HepG2 (cell line): ENCODE data around the gene ZCCHC17. TPM values are rescaled to one million over a fixed set of nuclear protein-coding genes. Genes with fewer than 3 reads are reported as not detected.

Experiments
- FOXA3 ChIP-seq: IDR thresholded peaks from 2 replicates; pipeline ENCODE4 v1.6.1; 2016; ENCODE audit warnings: missing genetic modification reagents, missing compliant biosample characterization
- FOXJ3 ChIP-seq: sonication (generic); formaldehyde crosslinking; IDR thresholded peaks from 2 replicates; pipeline ENCODE4 v1.4.0; 2020; ENCODE audit warnings: missing genetic modification reagents, mild to moderate bottlenecking, borderline replicate concordance
- MED13 ChIP-seq: sonication (generic); formaldehyde crosslinking; IDR thresholded peaks from 2 replicates; pipeline ENCODE4 v1.5.0; 2020; ENCODE audit warnings: missing genetic modification reagents
- MTA3 ChIP-seq: sonication (generic); formaldehyde crosslinking; IDR thresholded peaks from 2 replicates; pipeline ENCODE4 v1.4.0; 2020; ENCODE audit warnings: missing genetic modification reagents
- NBN ChIP-seq: fragments of 450-650 bp; conservative IDR thresholded peaks from 2 replicates; pipeline ENCODE4 v1.6.1; 2017
- SPEN ChIP-seq: sonication (generic); formaldehyde crosslinking; IDR thresholded peaks from 2 replicates; pipeline ENCODE4 v1.5.1; 2020; ENCODE audit warnings: low read depth, mild to moderate bottlenecking, missing genetic modification reagents
- THYN1 ChIP-seq: sonication (generic); formaldehyde crosslinking; IDR thresholded peaks from 2 replicates; pipeline ENCODE4 v1.8.1; 2023; ENCODE audit warnings: low read depth, mild to moderate bottlenecking, moderate library complexity, missing genetic modification reagents, borderline replicate concordance
- ZBTB1 ChIP-seq: sonication (generic); formaldehyde crosslinking; IDR thresholded peaks from 2 replicates; pipeline ENCODE4 v1.4.0; 2020; ENCODE audit warnings: missing genetic modification reagents, borderline replicate concordance
- ZC3H4 ChIP-seq: sonication (generic); formaldehyde crosslinking; IDR thresholded peaks from 2 replicates; pipeline ENCODE4 v1.4.0; 2020; ENCODE audit warnings: missing genetic modification reagents, borderline replicate concordance
- ZFYVE20 ChIP-seq: sonication (generic); formaldehyde crosslinking; IDR thresholded peaks from 2 replicates; pipeline ENCODE4 v1.8.0; 2023; ENCODE audit warnings: low read depth, mild to moderate bottlenecking, moderate library complexity, missing genetic modification reagents, borderline replicate concordance
- ZKSCAN5 ChIP-seq: sonication (generic); formaldehyde crosslinking; IDR thresholded peaks from 2 replicates; pipeline ENCODE4 v1.5.1; 2020; ENCODE audit warnings: mild to moderate bottlenecking, missing genetic modification reagents
- ZNF570 ChIP-seq: sonication (generic); formaldehyde crosslinking; IDR thresholded peaks from 2 replicates; pipeline ENCODE4 v1.4.0; 2020; ENCODE audit warnings: mild to moderate bottlenecking, missing genetic modification reagents, borderline replicate concordance
- ZNF670 ChIP-seq: sonication (generic); formaldehyde crosslinking; IDR thresholded peaks from 2 replicates; pipeline ENCODE4 v1.8.0; 2022; ENCODE audit warnings: mild to moderate bottlenecking, missing genetic modification reagents, borderline replicate concordance
- ZNF788 ChIP-seq: sonication (generic); formaldehyde crosslinking; IDR thresholded peaks from 2 replicates; pipeline ENCODE4 v1.5.0; 2020; ENCODE audit warnings: mild to moderate bottlenecking, missing genetic modification reagents, borderline replicate concordance
- polyA plus RNA-seq, 8 experiments: library from polyadenylated mRNA; depleted of rRNA in 3 of 8; stranded (reverse) in 7 of 8; unstranded in 1 of 8; fragments of >200 nt; fragmentation: Illumina TruSeq in 4 of 8; extraction: Trizol in 4 of 8; gene quantifications; 2 replicates each; pipeline versions ENCODE4 v1.2.1 to v1.2.3, GENCODE V29; 2011 to 2016; ENCODE audit warnings: low read depth in 4 of 8, missing spikeins in 1 of 8, mixed read lengths in 1 of 8; ENCODE audit not compliant: insufficient read depth in 1 of 8
- total RNA-seq, 5 experiments: library from RNA; depleted of rRNA; stranded (reverse); fragments of >200 nt; fragmentation: Illumina TruSeq; extraction: Trizol; gene quantifications; 2 replicates each; pipeline ENCODE4 v1.2.3, GENCODE V29; 2016; ENCODE audit warnings: low read depth in 1 of 5
- TF ChIP-seq, protein P1 (sequence below): sonication (generic); formaldehyde crosslinking; conservative IDR thresholded peaks from 2 replicates; pipeline ENCODE4 v1.4.0; 2020; ENCODE audit warnings: mild to moderate bottlenecking, missing genetic modification reagents, moderate library complexity
- TF ChIP-seq, protein P2 (sequence below), 2 experiments: fragments of 450-650 bp in 1 of 2; sonication (generic) in 1 of 2; formaldehyde crosslinking; IDR thresholded peaks; 2 replicates each; pipeline versions ENCODE4 v1.5.0 to v1.8.0; 2020 to 2022; ENCODE audit warnings: mild to moderate bottlenecking in 1 of 2, missing genetic modification reagents in 1 of 2
- TF ChIP-seq, protein P3 (sequence below): sonication (generic); formaldehyde crosslinking; IDR thresholded peaks from 2 replicates; pipeline ENCODE4 v1.8.0; 2022; ENCODE audit warnings: mild to moderate bottlenecking, missing genetic modification reagents, moderate library complexity
- TF ChIP-seq, protein P4 (sequence below): sonication (generic); formaldehyde crosslinking; IDR thresholded peaks from 2 replicates; pipeline ENCODE4 v1.4.0; 2020; ENCODE audit warnings: missing genetic modification reagents; ENCODE audit errors: not compliant biosample characterization
- TF ChIP-seq, protein P5 (sequence below): sonication (generic); formaldehyde crosslinking; IDR thresholded peaks from 2 replicates; pipeline ENCODE4 v1.8.0; 2022; ENCODE audit warnings: mild to moderate bottlenecking, missing genetic modification reagents, moderate library complexity
- TF ChIP-seq, protein P6 (sequence below): sonication (generic); formaldehyde crosslinking; IDR thresholded peaks from 2 replicates; pipeline ENCODE4 v1.5.0; 2020; ENCODE audit warnings: mild to moderate bottlenecking, missing genetic modification reagents

Gene ZCCHC17
- total and polyA plus RNA-seq, 2 of the 13 experiments (the other 11 are each of a cell fraction or from before 2014, with no cell fraction given) = 20.5 to 53.0 TPM

DNA sequence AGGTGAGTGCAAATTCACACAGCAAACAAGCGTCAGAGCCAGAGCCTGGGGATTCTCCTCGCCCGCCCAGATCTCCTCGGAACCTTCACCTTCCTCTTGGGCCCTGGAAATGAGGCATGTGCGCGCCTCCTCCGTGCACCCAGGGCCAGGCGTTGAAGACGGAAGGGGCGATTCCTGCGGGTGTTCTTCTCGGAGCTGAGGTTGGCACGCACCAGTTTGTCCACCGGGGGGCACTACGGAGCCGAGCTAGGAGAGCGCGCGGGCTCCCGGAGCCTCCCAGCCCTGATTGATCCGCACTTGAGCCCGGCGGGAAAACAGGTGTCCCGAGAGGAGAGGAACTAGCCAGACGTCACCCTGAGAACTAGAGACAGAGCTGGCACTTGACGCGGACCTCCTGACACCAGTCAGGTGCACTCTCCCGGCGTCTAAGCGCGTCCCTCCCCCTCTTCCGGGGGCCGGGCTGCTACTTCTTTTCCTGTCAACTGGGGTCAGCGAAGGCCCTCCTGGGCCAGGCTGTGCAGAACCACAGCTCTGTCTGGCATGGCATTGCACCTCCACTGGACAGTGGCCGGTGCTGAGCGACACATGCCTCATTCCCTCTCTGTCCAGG, 97.9 kb downstream of the ZCCHC17 start (continued):
- TF ChIP-seq THYN1 (CRISPR knock-in tag) = no peak
- TF ChIP-seq, protein P1, sequence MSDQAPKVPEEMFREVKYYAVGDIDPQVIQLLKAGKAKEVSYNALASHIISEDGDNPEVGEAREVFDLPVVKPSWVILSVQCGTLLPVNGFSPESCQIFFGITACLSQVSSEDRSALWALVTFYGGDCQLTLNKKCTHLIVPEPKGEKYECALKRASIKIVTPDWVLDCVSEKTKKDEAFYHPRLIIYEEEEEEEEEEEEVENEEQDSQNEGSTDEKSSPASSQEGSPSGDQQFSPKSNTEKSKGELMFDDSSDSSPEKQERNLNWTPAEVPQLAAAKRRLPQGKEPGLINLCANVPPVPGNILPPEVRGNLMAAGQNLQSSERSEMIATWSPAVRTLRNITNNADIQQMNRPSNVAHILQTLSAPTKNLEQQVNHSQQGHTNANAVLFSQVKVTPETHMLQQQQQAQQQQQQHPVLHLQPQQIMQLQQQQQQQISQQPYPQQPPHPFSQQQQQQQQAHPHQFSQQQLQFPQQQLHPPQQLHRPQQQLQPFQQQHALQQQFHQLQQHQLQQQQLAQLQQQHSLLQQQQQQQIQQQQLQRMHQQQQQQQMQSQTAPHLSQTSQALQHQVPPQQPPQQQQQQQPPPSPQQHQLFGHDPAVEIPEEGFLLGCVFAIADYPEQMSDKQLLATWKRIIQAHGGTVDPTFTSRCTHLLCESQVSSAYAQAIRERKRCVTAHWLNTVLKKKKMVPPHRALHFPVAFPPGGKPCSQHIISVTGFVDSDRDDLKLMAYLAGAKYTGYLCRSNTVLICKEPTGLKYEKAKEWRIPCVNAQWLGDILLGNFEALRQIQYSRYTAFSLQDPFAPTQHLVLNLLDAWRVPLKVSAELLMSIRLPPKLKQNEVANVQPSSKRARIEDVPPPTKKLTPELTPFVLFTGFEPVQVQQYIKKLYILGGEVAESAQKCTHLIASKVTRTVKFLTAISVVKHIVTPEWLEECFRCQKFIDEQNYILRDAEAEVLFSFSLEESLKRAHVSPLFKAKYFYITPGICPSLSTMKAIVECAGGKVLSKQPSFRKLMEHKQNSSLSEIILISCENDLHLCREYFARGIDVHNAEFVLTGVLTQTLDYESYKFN = no peak
- TF ChIP-seq MED13 = no peak
- TF ChIP-seq ZNF570 (CRISPR knock-in tag) = no peak
- TF ChIP-seq, protein P2, sequence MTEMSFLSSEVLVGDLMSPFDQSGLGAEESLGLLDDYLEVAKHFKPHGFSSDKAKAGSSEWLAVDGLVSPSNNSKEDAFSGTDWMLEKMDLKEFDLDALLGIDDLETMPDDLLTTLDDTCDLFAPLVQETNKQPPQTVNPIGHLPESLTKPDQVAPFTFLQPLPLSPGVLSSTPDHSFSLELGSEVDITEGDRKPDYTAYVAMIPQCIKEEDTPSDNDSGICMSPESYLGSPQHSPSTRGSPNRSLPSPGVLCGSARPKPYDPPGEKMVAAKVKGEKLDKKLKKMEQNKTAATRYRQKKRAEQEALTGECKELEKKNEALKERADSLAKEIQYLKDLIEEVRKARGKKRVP (CRISPR knock-in tag; IDR thresholded peaks at IDR 0.05) = no peak
- TF ChIP-seq, protein P3, sequence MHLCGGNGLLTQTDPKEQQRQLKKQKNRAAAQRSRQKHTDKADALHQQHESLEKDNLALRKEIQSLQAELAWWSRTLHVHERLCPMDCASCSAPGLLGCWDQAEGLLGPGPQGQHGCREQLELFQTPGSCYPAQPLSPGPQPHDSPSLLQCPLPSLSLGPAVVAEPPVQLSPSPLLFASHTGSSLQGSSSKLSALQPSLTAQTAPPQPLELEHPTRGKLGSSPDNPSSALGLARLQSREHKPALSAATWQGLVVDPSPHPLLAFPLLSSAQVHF (CRISPR knock-in tag) = no peak
- TF ChIP-seq FOXA3 (CRISPR knock-in tag) = no peak
- TF ChIP-seq ZFYVE20 (CRISPR knock-in tag) = no peak
- no peak for TF ChIP-seq ZNF788 (CRISPR knock-in tag)
- no peak for TF ChIP-seq ZNF670 (CRISPR knock-in tag)
- TF ChIP-seq, protein P4, sequence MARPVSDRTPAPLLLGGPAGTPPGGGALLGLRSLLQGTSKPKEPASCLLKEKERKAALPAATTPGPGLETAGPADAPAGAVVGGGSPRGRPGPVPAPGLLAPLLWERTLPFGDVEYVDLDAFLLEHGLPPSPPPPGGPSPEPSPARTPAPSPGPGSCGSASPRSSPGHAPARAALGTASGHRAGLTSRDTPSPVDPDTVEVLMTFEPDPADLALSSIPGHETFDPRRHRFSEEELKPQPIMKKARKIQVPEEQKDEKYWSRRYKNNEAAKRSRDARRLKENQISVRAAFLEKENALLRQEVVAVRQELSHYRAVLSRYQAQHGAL (CRISPR knock-in tag) = no peak
- no peak for TF ChIP-seq ZC3H4 (CRISPR knock-in tag)
- no peak for TF ChIP-seq ZBTB1 (CRISPR knock-in tag)
- TF ChIP-seq, protein P5, sequence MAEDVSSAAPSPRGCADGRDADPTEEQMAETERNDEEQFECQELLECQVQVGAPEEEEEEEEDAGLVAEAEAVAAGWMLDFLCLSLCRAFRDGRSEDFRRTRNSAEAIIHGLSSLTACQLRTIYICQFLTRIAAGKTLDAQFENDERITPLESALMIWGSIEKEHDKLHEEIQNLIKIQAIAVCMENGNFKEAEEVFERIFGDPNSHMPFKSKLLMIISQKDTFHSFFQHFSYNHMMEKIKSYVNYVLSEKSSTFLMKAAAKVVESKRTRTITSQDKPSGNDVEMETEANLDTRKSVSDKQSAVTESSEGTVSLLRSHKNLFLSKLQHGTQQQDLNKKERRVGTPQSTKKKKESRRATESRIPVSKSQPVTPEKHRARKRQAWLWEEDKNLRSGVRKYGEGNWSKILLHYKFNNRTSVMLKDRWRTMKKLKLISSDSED (CRISPR knock-in tag) = no peak
- TF ChIP-seq SPEN = peak; percentile 38; the same call in 1 of the 2 replicates
- no peak for TF ChIP-seq NBN
- TF ChIP-seq, protein P6, sequence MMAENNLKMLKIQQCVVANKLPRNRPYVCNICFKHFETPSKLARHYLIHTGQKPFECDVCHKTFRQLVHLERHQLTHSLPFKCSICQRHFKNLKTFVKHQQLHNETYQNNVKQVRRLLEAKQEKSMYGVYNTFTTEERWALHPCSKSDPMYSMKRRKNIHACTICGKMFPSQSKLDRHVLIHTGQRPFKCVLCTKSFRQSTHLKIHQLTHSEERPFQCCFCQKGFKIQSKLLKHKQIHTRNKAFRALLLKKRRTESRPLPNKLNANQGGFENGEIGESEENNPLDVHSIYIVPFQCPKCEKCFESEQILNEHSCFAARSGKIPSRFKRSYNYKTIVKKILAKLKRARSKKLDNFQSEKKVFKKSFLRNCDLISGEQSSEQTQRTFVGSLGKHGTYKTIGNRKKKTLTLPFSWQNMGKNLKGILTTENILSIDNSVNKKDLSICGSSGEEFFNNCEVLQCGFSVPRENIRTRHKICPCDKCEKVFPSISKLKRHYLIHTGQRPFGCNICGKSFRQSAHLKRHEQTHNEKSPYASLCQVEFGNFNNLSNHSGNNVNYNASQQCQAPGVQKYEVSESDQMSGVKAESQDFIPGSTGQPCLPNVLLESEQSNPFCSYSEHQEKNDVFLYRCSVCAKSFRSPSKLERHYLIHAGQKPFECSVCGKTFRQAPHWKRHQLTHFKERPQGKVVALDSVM = 0 out of 2 replicates have a peak, but pooled peaks have one; percentile 30
- TF ChIP-seq FOXJ3 (CRISPR knock-in tag) = no peak
- TF ChIP-seq ZKSCAN5 (CRISPR knock-in tag) = no peak
- no peak for TF ChIP-seq MTA3 (CRISPR knock-in tag)
